Measurements from ENCODE around the gene PRRC2A.

DNA sequence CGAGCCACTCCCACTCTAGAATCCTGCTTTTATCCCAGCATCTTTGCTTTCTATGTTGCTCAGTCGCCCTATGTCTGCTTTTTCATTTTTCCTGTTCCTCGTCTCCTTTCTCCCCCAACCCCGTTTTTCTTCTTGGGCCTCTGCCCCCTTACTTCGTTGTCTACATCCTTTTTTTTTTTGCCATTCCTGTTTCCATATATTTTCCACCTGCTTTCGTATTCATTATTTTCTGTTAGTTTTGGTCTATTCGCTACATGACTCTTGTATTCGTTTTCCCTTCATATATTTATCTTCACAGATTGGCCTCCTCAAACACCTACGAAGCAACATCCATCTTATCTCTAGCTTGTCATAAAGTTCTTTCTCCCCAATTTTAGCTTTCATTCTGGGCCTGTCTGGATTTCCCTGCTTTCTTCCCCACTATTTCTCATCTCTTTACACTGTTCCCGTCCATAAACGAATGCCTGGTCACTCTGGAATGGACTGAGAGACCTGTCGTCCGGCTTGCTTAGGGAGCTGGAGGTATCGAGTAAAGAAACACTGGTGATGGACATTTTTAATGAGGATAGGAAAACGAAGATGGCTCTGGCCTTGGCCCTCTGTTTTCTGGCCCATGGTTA, 915 bp downstream of the PRRC2A start:
- TF ChIP-seq, protein P1, sequence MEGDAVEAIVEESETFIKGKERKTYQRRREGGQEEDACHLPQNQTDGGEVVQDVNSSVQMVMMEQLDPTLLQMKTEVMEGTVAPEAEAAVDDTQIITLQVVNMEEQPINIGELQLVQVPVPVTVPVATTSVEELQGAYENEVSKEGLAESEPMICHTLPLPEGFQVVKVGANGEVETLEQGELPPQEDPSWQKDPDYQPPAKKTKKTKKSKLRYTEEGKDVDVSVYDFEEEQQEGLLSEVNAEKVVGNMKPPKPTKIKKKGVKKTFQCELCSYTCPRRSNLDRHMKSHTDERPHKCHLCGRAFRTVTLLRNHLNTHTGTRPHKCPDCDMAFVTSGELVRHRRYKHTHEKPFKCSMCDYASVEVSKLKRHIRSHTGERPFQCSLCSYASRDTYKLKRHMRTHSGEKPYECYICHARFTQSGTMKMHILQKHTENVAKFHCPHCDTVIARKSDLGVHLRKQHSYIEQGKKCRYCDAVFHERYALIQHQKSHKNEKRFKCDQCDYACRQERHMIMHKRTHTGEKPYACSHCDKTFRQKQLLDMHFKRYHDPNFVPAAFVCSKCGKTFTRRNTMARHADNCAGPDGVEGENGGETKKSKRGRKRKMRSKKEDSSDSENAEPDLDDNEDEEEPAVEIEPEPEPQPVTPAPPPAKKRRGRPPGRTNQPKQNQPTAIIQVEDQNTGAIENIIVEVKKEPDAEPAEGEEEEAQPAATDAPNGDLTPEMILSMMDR (IDR thresholded peaks at IDR 0.05): no peak
- TF ChIP-seq POLR2AphosphoS5 (IDR thresholded peaks at IDR 0.05; ENCODE audit: insufficient read depth in 1 of 2, low read depth in 1 of 2): no peak
